Measurements from ENCODE around the gene HRH1.

The HRH1 gene

DNA sequence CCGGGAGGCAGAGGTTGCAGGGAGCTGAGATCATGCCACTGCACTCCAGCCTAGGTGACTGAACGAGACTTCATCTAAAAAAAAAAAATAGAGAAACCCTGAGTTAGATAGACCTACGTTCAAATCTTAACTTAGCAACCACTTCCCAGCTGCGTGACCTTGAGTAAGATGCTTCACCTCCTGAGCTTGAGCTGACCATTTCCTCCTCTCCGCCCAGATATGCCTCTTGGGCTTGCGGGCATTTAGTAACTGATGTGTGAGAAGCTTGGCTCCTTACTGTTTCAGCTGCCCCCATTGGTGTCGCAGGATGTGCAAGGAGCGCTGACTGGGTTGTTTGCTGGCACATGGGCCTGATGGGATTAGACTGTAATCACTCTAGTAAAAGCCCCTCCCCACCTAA lies 91.0 kb downstream of the HRH1 start:
- H4K20me1 ChIP-seq (ENCODE audit: insufficient read depth, low read length), result no peaks in the 10 kb centered on the region
- H3K9ac ChIP-seq (ENCODE audit: low read length), result no peak overlapping the region
- H3F3A ChIP-seq (ENCODE audit: insufficient read depth, low read length), result no peaks in the 10 kb centered on the region
- H3K36me3 ChIP-seq (replicated peaks; ENCODE audit: insufficient read depth, low read length), result no peaks in the 10 kb centered on the region
- H2AFZ ChIP-seq (ENCODE audit: low read length), result no peak overlapping the region
- no peak overlapping the region for H3K27ac ChIP-seq (ENCODE audit: low read length)
- no peaks in the 10 kb centered on the region for H3K4me1 ChIP-seq (ENCODE audit: low read length)
- TF ChIP-seq, protein P1, sequence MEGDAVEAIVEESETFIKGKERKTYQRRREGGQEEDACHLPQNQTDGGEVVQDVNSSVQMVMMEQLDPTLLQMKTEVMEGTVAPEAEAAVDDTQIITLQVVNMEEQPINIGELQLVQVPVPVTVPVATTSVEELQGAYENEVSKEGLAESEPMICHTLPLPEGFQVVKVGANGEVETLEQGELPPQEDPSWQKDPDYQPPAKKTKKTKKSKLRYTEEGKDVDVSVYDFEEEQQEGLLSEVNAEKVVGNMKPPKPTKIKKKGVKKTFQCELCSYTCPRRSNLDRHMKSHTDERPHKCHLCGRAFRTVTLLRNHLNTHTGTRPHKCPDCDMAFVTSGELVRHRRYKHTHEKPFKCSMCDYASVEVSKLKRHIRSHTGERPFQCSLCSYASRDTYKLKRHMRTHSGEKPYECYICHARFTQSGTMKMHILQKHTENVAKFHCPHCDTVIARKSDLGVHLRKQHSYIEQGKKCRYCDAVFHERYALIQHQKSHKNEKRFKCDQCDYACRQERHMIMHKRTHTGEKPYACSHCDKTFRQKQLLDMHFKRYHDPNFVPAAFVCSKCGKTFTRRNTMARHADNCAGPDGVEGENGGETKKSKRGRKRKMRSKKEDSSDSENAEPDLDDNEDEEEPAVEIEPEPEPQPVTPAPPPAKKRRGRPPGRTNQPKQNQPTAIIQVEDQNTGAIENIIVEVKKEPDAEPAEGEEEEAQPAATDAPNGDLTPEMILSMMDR (IDR thresholded peaks at IDR 0.05; ENCODE audit: low read length), result no peak
- no peak for TF ChIP-seq EZH2 (optimal IDR thresholded peaks at IDR 0.05; ENCODE audit: low read depth, low read length)
- no peaks in the 10 kb centered on the region for H3K9me3 ChIP-seq (replicated peaks; ENCODE audit: insufficient read depth, low read length)
- H3K4me2 ChIP-seq (ENCODE audit: low read depth, low read length), result no peak overlapping the region
- no peak for DNase-seq
- H3K4me3 ChIP-seq (ENCODE audit: low read length), result no peak overlapping the region
- no peaks in the 10 kb centered on the region for H3K9me2 ChIP-seq (replicated peaks; ENCODE audit: insufficient read depth, low read length)
- H3K79me2 ChIP-seq (ENCODE audit: low read length), result no peaks in the 10 kb centered on the region
- no peaks in the 10 kb centered on the region; the same call in 1 of the 2 replicates for H3K27me3 ChIP-seq (replicated peaks; ENCODE audit: insufficient read depth, low read length)

DNA sequence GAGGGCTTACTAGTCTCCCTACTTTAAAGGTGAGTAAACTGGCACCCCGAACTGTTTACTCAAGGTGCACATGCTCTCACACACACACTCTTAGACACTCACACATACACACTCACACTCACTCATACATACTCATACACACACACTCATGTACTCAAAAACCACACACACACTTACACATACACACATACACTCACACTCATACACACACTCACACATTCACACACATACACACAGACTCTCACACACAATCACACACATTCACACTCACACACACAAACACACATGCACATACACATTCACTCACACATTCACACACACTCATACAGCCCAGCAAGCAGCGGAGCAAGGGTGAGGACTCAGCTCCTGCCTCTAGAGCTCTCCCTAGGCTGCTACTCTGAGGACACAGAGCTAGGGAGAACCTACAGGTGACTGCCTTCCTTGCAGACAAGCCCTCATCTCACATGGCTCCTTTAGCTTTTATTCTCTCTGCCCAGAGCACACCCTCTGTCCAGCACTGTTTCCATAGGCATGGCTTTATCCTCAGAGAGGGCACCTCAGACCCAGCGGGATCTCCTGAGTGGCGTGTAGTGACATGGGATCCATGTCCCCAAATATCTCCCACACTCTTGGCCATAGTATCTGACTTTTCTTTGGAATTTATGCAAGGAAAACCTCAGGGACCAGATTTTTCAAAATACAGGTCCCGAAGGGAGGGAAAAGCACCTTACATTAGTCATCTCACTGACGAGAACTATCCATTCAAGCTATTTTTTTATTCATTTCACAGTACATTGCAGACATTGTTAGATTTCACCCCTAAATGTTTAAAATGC lies 91.8 kb downstream of the HRH1 start:
- Histone ChIP-seq H4K20me1 (ENCODE audit: insufficient read depth, low read length) (no peaks in the 10 kb centered on the region), H2AFZ (ENCODE audit: low read length) (no peak overlapping the region), H3K27me3 (replicated peaks; ENCODE audit: insufficient read depth, low read length) (no peaks in the 10 kb centered on the region; the same call in 1 of the 2 replicates), H3K9me3 (replicated peaks; ENCODE audit: insufficient read depth, low read length) (no peaks in the 10 kb centered on the region), H3K9ac (ENCODE audit: low read length) (no peak overlapping the region), H3K4me3 (ENCODE audit: low read length) (no peak overlapping the region), H3K79me2 (ENCODE audit: low read length) (no peaks in the 10 kb centered on the region), H3K4me2 (ENCODE audit: low read depth, low read length) (no peak overlapping the region), H3F3A (ENCODE audit: insufficient read depth, low read length) (no peaks in the 10 kb centered on the region), H3K9me2 (replicated peaks; ENCODE audit: insufficient read depth, low read length) (no peaks in the 10 kb centered on the region), H3K36me3 (replicated peaks; ENCODE audit: insufficient read depth, low read length) (no peaks in the 10 kb centered on the region), H3K4me1 (ENCODE audit: low read length) (no peaks in the 10 kb centered on the region), H3K27ac (ENCODE audit: low read length) (no peak overlapping the region)
- TF ChIP-seq, protein P1 (IDR thresholded peaks at IDR 0.05; ENCODE audit: low read length), result no peak
- no peak for TF ChIP-seq EZH2 (optimal IDR thresholded peaks at IDR 0.05; ENCODE audit: low read depth, low read length)
- no peak for TF ChIP-seq EZH2phosphoT487 (IDR thresholded peaks at IDR 0.05; ENCODE audit: low read length)
- DNase-seq, result no peak

DNA sequence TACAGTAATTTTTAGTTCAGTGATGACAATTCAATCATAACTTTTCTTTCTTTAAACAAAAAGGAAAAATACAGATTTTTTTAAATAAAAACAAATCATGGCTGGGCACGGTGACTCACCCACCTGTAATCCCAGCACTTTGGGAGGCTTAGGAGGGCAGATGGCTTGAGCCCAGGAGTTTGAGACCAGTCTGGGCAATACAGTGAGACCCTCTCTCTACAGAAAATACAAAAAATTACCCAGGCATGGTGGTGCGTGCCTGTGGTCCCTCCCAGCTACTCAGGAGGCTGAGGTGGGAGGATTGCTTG lies 92.3 kb downstream of the HRH1 start:
- no peaks in the 10 kb centered on the region for H3K9me2 ChIP-seq (replicated peaks; ENCODE audit: insufficient read depth, low read length)
- no peaks in the 10 kb centered on the region for H3K36me3 ChIP-seq (replicated peaks; ENCODE audit: insufficient read depth, low read length)
- no peaks in the 10 kb centered on the region; the same call in 1 of the 2 replicates for H3K27me3 ChIP-seq (replicated peaks; ENCODE audit: insufficient read depth, low read length)
- DNase-seq, result no peak
- H3K4me3 ChIP-seq (ENCODE audit: low read length), result no peak overlapping the region
- H3K27ac ChIP-seq (ENCODE audit: low read length), result no peak overlapping the region
- TF ChIP-seq, protein P1 (IDR thresholded peaks at IDR 0.05; ENCODE audit: low read length), result no peak
- no peak for TF ChIP-seq EZH2phosphoT487 (IDR thresholded peaks at IDR 0.05; ENCODE audit: low read length)
- TF ChIP-seq EZH2 (optimal IDR thresholded peaks at IDR 0.05; ENCODE audit: low read depth, low read length), result no peak
- H3K79me2 ChIP-seq (ENCODE audit: low read length), result no peaks in the 10 kb centered on the region
- no peaks in the 10 kb centered on the region for H3K9me3 ChIP-seq (replicated peaks; ENCODE audit: insufficient read depth, low read length)
- H3F3A ChIP-seq (ENCODE audit: insufficient read depth, low read length), result no peaks in the 10 kb centered on the region
- no peak overlapping the region for H3K9ac ChIP-seq (ENCODE audit: low read length)
- H4K20me1 ChIP-seq (ENCODE audit: insufficient read depth, low read length), result no peaks in the 10 kb centered on the region
- H3K4me1 ChIP-seq (ENCODE audit: low read length), result no peaks in the 10 kb centered on the region
- H3K4me2 ChIP-seq (ENCODE audit: low read depth, low read length), result no peak overlapping the region
- no peak overlapping the region for H2AFZ ChIP-seq (ENCODE audit: low read length)

All from MM.1S (cell line).